Hepatocyte (in vitro differentiated cells): ENCODE measurements around the gene PTPRN2.

Experiments
- EZH2 ChIP-seq: fragments of 200-600 bp; sonication (generic); IDR thresholded peaks from 2 replicates; pipeline ENCODE4 v1.6.1; 2016; ENCODE audit warnings: antibody characterized with exemption, mild to moderate bottlenecking, borderline replicate concordance
- EZH2phosphoT487 ChIP-seq: fragments of 200-600 bp; sonication (generic); IDR thresholded peaks from one replicate; pipeline ENCODE4 v1.6.1; 2018; ENCODE audit warnings: antibody characterized with exemption, mild to moderate bottlenecking, low read depth, moderate library complexity; ENCODE audit not compliant: unreplicated experiment, severe bottlenecking
- TF ChIP-seq, protein P1 (sequence below): fragments of 200-600 bp; sonication (generic); IDR thresholded peaks from 2 replicates; pipeline ENCODE4 v1.5.1; 2016; ENCODE audit warnings: antibody characterized with exemption, mild to moderate bottlenecking; ENCODE audit not compliant: poor library complexity

DNA sequence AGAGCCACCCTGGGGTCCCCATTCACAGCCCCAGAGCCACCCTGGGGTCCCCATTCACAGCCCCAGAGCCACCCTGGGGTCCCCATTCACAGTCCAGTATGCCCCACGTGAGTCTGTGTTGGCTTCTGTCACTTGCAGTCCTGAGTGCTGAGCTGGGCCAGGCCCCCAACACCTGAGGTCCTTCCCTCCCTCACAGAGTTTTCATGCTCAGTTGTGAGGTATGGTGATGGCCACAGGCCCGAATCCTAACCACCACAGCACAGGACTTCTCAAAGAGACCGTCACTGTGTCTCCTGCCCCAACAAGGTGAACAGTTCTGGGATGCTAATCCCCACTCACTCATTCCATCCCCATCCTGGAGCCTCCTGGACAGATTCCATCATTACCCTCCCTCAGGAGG is 239.2 kb downstream of the PTPRN2 start:
- no peak for TF ChIP-seq EZH2phosphoT487
- TF ChIP-seq, protein P1, sequence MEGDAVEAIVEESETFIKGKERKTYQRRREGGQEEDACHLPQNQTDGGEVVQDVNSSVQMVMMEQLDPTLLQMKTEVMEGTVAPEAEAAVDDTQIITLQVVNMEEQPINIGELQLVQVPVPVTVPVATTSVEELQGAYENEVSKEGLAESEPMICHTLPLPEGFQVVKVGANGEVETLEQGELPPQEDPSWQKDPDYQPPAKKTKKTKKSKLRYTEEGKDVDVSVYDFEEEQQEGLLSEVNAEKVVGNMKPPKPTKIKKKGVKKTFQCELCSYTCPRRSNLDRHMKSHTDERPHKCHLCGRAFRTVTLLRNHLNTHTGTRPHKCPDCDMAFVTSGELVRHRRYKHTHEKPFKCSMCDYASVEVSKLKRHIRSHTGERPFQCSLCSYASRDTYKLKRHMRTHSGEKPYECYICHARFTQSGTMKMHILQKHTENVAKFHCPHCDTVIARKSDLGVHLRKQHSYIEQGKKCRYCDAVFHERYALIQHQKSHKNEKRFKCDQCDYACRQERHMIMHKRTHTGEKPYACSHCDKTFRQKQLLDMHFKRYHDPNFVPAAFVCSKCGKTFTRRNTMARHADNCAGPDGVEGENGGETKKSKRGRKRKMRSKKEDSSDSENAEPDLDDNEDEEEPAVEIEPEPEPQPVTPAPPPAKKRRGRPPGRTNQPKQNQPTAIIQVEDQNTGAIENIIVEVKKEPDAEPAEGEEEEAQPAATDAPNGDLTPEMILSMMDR: no peak
- TF ChIP-seq EZH2: no peak
